PC-9 (cell line): ENCODE results near the gene ARHGAP28. TPM values are rescaled to one million over a fixed set of nuclear protein-coding genes. Genes with fewer than 3 reads are reported as not detected.

ENCODE experiments used
- BruUV-seq: library from RNA; stranded (reverse); fragments of 400-500 nt; replicated peaks from 2 replicates; lab custom pipeline; 2021; lab: Mats Ljungman, UMichigan
- CTCF ChIA-PET: fragments of 300-600 bp; sonication (Branson Sonifier 250); formaldehyde crosslinking; loops from one replicate; lab custom pipeline; 2022; ENCODE audit warnings: antibody characterized with exemption; lab: Charles Lee
- POLR2A ChIA-PET: fragments of 300-600 bp; sonication (Branson Sonifier 250); formaldehyde crosslinking; loops from one replicate; lab custom pipeline; 2022; ENCODE audit warnings: antibody characterized with exemption; ENCODE audit not compliant: unreplicated experiment; lab: Charles Lee
- DNase-seq, 2 experiments: peaks; one replicate each; pipeline versions ENCODE4 v3.0.0 to v3.0.0-alpha.2; 2015 to 2022; ENCODE audit warnings: mixed read lengths in 1 of 2
- H2AFZ ChIP-seq: fragments of 200-600 bp; sonication (generic); 2 replicates; pipeline ENCODE4 v1.8.1; 2017; ENCODE audit warnings: antibody characterized with exemption
- H3F3A ChIP-seq: fragments of 200-600 bp; sonication (generic); 2 replicates; pipeline ENCODE4 v1.8.1; 2017; ENCODE audit warnings: antibody characterized with exemption, mild to moderate bottlenecking, low read depth; ENCODE audit not compliant: insufficient read depth
- H3K27ac ChIP-seq: fragments of 200-600 bp; sonication (generic); 2 replicates; pipeline ENCODE4 v1.6.1; 2016; ENCODE audit warnings: mixed run types
- H3K27me3 ChIP-seq: fragments of 200-600 bp; sonication (generic); 2 replicates; pipeline ENCODE4 v1.6.1; 2016; ENCODE audit warnings: low read depth, mixed run types; ENCODE audit not compliant: insufficient read depth
- H3K36me3 ChIP-seq: fragments of 200-600 bp; sonication (generic); 2 replicates; pipeline ENCODE4 v1.6.1; 2016; ENCODE audit warnings: low read depth, mixed run types
- H3K4me1 ChIP-seq: fragments of 200-600 bp; sonication (generic); replicated peaks from 2 replicates; pipeline ENCODE4 v1.6.1; 2016; ENCODE audit warnings: mixed run types; ENCODE audit not compliant: insufficient read depth
- H3K4me2 ChIP-seq: fragments of 200-600 bp; sonication (generic); 2 replicates; pipeline ENCODE4 v1.6.1; 2017; ENCODE audit warnings: mixed run types
- H3K4me3 ChIP-seq: fragments of 200-600 bp; sonication (generic); 2 replicates; pipeline ENCODE4 v1.6.1; 2016; ENCODE audit warnings: mixed run types
- H3K79me2 ChIP-seq: fragments of 200-600 bp; sonication (generic); 2 replicates; pipeline ENCODE4 v1.6.1; 2017; ENCODE audit warnings: low read depth, mixed run types
- H3K9me2 ChIP-seq: fragments of 200-600 bp; sonication (generic); 2 replicates; pipeline ENCODE4 v1.8.1; 2017; ENCODE audit warnings: mild to moderate bottlenecking; ENCODE audit not compliant: insufficient read depth
- H3K9me3 ChIP-seq: fragments of 200-600 bp; sonication (generic); 2 replicates; pipeline ENCODE4 v1.8.1; 2016; ENCODE audit warnings: low read depth; ENCODE audit not compliant: insufficient read depth
- H4K20me1 ChIP-seq: fragments of 200-600 bp; sonication (generic); 2 replicates; pipeline ENCODE4 v1.8.1; 2017; ENCODE audit not compliant: insufficient read depth
- CTCF ChIP-seq: fragments of 200-600 bp; sonication (generic); conservative IDR thresholded peaks from 2 replicates; pipeline ENCODE4 v1.6.1; 2017; ENCODE audit warnings: mixed run types, antibody characterized with exemption, mild to moderate bottlenecking, moderate library complexity
- EZH2 ChIP-seq: fragments of 200-600 bp; sonication (generic); IDR thresholded peaks from 2 replicates; pipeline ENCODE4 v1.8.0; 2017; ENCODE audit warnings: antibody characterized with exemption, low read depth
- intact Hi-C: fragments of 100-400 bp; cut with micrococcal nuclease; formaldehyde crosslinking; loops from one replicate; pipeline ENCODE4 v1.10.0; 2022; ENCODE audit not compliant: unreplicated experiment
- total RNA-seq: library from RNA; stranded (reverse); gene quantifications from 2 replicates; pipeline ENCODE4 v1.2.3, GENCODE V29; 2021

ARHGAP28 gene
- total RNA-seq, 1 experiment from 2014 or later, result not detected

GRCh38 chr18:6875749-6876148 is 146.2 kb downstream of the ARHGAP28 start:
- Histone ChIP-seq H3K4me2 (no peak overlapping the region), H2AFZ (no peak overlapping the region), H3K79me2 (no peaks in the 10 kb centered on the region), H3K36me3 (no peaks in the 10 kb centered on the region), H3K27me3 (peaks cover 64% of the 10 kb centered on the region), H4K20me1 (no peaks in the 10 kb centered on the region), H3K4me1 (no peaks in the 10 kb centered on the region), H3K9me2 (no peaks in the 10 kb centered on the region), H3F3A (no peaks in the 10 kb centered on the region), H3K27ac (no peak overlapping the region), H3K4me3 (no peak overlapping the region), H3K9me3 (no peaks in the 10 kb centered on the region)
- no peak for DNase-seq
- intact Hi-C loops, result no loop called here
- TF ChIP-seq CTCF (no peak), EZH2 (no peak)
- CTCF ChIA-PET, result no interaction called here
- POLR2A ChIA-PET, result no interaction called here
- BruUV-seq, result no TSS peak

- BruUV-seq, result no TSS peak
- Histone ChIP-seq H2AFZ (no peak overlapping the region), H3K27me3 (peaks cover 67% of the 10 kb centered on the region), H4K20me1 (no peaks in the 10 kb centered on the region), H3K4me3 (no peak overlapping the region), H3K79me2 (no peaks in the 10 kb centered on the region), H3K4me2 (no peak overlapping the region), H3K4me1 (no peaks in the 10 kb centered on the region), H3K27ac (no peak overlapping the region), H3K9me3 (no peaks in the 10 kb centered on the region), H3K36me3 (no peaks in the 10 kb centered on the region), H3K9me2 (no peaks in the 10 kb centered on the region), H3F3A (no peaks in the 10 kb centered on the region)
- intact Hi-C loops, result no loop called here
- ChIA-PET POLR2A (no interaction called here), CTCF (no interaction called here)
- no peak for DNase-seq
- no peak for TF ChIP-seq EZH2
- TF ChIP-seq CTCF, result no peak
Measured at GRCh38 chr18:6876641-6877041, 147.1 kb downstream of the ARHGAP28 start.

- peaks cover 73% of the 10 kb centered on the region for H3K27me3 ChIP-seq
- ChIA-PET POLR2A (no interaction called here), CTCF (no interaction called here)
- H3K4me2 ChIP-seq, result no peak overlapping the region
- no peak for DNase-seq
- H3K79me2 ChIP-seq, result no peaks in the 10 kb centered on the region
- no peaks in the 10 kb centered on the region for H3K36me3 ChIP-seq
- H3K9me3 ChIP-seq, result no peaks in the 10 kb centered on the region
- TF ChIP-seq CTCF (no peak), EZH2 (no peak)
- H3K4me1 ChIP-seq, result no peaks in the 10 kb centered on the region
- H2AFZ ChIP-seq, result no peak overlapping the region
- H3K9me2 ChIP-seq, result no peaks in the 10 kb centered on the region
- no peak overlapping the region for H3K4me3 ChIP-seq
- BruUV-seq, result no TSS peak
- H4K20me1 ChIP-seq, result no peaks in the 10 kb centered on the region
- intact Hi-C loops, result no loop called here
- no peaks in the 10 kb centered on the region for H3F3A ChIP-seq
- no peak overlapping the region for H3K27ac ChIP-seq
Measured at GRCh38 chr18:6877288-6877687, 147.8 kb downstream of the ARHGAP28 start.
